H1 (cell line): ENCODE measurements around the gene RB1. TPM values are rescaled to one million over a fixed set of nuclear protein-coding genes. Genes with fewer than 3 reads are reported as not detected.

Experiments used
- CTCF ChIA-PET: fragments of 300-600 bp; sonication (Branson Sonifier 250); formaldehyde crosslinking; loops from one replicate; lab custom pipeline; 2021; ENCODE audit not compliant: partially characterized antibody; lab: Charles Lee
- POLR2A ChIA-PET: fragments of 300-600 bp; sonication (Branson Sonifier 250); formaldehyde crosslinking; loops from one replicate; lab custom pipeline; 2021; ENCODE audit warnings: inconsistent platforms; ENCODE audit not compliant: partially characterized antibody; lab: Charles Lee
- DNase-seq, 2 experiments: peaks; one replicate each; pipeline versions ENCODE4 v3.0.0 to v3.0.0-alpha.2; 2010 to 2022; ENCODE audit warnings: low spot score in 2 of 2, low read depth in 1 of 2, mixed read lengths in 1 of 2
- FAIRE-seq: peaks from 2 replicates; lab custom pipeline; 2011; peaks lifted over from hg19 to GRCh38; lab: Jason Lieb, UNC
- H2AFZ ChIP-seq: 2 replicates; pipeline ENCODE4 v1.8.1; 2012; ENCODE audit warnings: low read length, inconsistent platforms
- H2AK5ac ChIP-seq: 2 replicates; pipeline ENCODE4 v1.6.1; 2013; ENCODE audit warnings: low read depth, low read length
- H2BK120ac ChIP-seq: replicated peaks from 2 replicates; pipeline ENCODE3; 2013; ENCODE audit warnings: low read depth, low read length, inconsistent platforms
- H2BK12ac ChIP-seq: 2 replicates; pipeline ENCODE4 v1.6.1; 2013; ENCODE audit warnings: low read depth, low read length
- H2BK15ac ChIP-seq: 2 replicates; pipeline ENCODE4 v1.6.1; 2013; ENCODE audit warnings: low read length
- H2BK20ac ChIP-seq: 2 replicates; pipeline ENCODE4 v1.6.1; 2013; ENCODE audit warnings: low read length
- H2BK5ac ChIP-seq: 2 replicates; pipeline ENCODE4 v1.6.1; 2013; ENCODE audit warnings: low read depth, low read length
- H3K14ac ChIP-seq: 2 replicates; pipeline ENCODE4 v1.6.1; 2013; ENCODE audit warnings: inconsistent platforms; ENCODE audit not compliant: insufficient read length
- H3K18ac ChIP-seq: 2 replicates; pipeline ENCODE4 v1.6.1; 2013; ENCODE audit warnings: low read length; ENCODE audit errors: extremely low read depth
- H3K23ac ChIP-seq: 2 replicates; pipeline ENCODE4 v1.6.1; 2013; ENCODE audit warnings: inconsistent platforms; ENCODE audit not compliant: insufficient read length
- H3K23me2 ChIP-seq: 2 replicates; pipeline ENCODE4 v1.6.1; 2013; ENCODE audit warnings: low read depth, low read length
- H3K27ac ChIP-seq: 2 replicates; pipeline ENCODE4 v1.6.1; 2011; ENCODE audit warnings: low read depth, low read length, inconsistent platforms
- H3K27me3 ChIP-seq, 4 experiments: replicated peaks in 1 of 4; 1 replicate in 1 of 4; 2 replicates in 3 of 4; pipeline versions ENCODE4 v1.6.1 to v1.8.1; 2011 to 2013; ENCODE audit warnings: low read length in 3 of 4, mild to moderate bottlenecking in 3 of 4, inconsistent platforms in 2 of 4, mixed read lengths in 2 of 4, moderate library complexity in 1 of 4; ENCODE audit not compliant: control insufficient read depth in 3 of 4, insufficient read depth in 3 of 4; ENCODE audit errors: extremely low read depth in 1 of 4
- H3K36me3 ChIP-seq, 4 experiments: 2 replicates each; pipeline versions ENCODE4 v1.6.1 to v1.8.1; 2011 to 2013; ENCODE audit warnings: mild to moderate bottlenecking in 4 of 4, low read length in 3 of 4, moderate library complexity in 2 of 4, control low read depth in 1 of 4, inconsistent platforms in 1 of 4; ENCODE audit not compliant: insufficient read depth in 4 of 4, control insufficient read depth in 2 of 4
- H3K4ac ChIP-seq: replicated peaks from 2 replicates; pipeline ENCODE3; 2013; ENCODE audit warnings: low read length, low read depth, mixed read lengths, inconsistent platforms; ENCODE audit not compliant: insufficient read length
- H3K4me1 ChIP-seq, 4 experiments: replicated peaks in 1 of 4; 1 replicate in 1 of 4; 2 replicates in 3 of 4; pipeline versions ENCODE4 v1.6.1 to v1.8.1; 2011 to 2013; ENCODE audit warnings: low read length in 3 of 4, inconsistent platforms in 2 of 4, mixed read lengths in 1 of 4; ENCODE audit not compliant: insufficient read depth in 4 of 4, control insufficient read depth in 3 of 4
- H3K4me2 ChIP-seq, 2 experiments: 2 replicates each; pipeline versions ENCODE4 v1.6.1 to v1.8.1; 2011 to 2013; ENCODE audit warnings: low read depth in 2 of 2, low read length in 2 of 2, control low read depth in 1 of 2, inconsistent platforms in 1 of 2, mild to moderate bottlenecking in 1 of 2; ENCODE audit not compliant: insufficient read depth in 1 of 2
- H3K4me3 ChIP-seq, 4 experiments: fragments of 200-600, 300-600 bp in 1 of 4; sonication (generic), shearing (Covaris generic), sonication (Bioruptor Twin) in 1 of 4; 2 replicates each; pipeline versions ENCODE4 v1.5.1 to v1.8.1; 2011 to 2016; ENCODE audit warnings: low read length in 4 of 4, low read depth in 3 of 4, control low read depth in 2 of 4, inconsistent platforms in 2 of 4, mild to moderate bottlenecking in 2 of 4, mixed read lengths in 1 of 4, moderate library complexity in 1 of 4; ENCODE audit not compliant: insufficient read depth in 2 of 4; ENCODE audit errors: extremely low read depth in 1 of 4
- H3K56ac ChIP-seq: replicated peaks from 2 replicates; pipeline ENCODE3; 2013; ENCODE audit warnings: low read depth, mild to moderate bottlenecking, mixed read lengths, low read length, inconsistent platforms; ENCODE audit not compliant: insufficient read length
- H3K79me1 ChIP-seq: 2 replicates; pipeline ENCODE4 v1.6.1; 2013; ENCODE audit warnings: low read depth, low read length, control low read depth
- H3K79me2 ChIP-seq, 2 experiments: 2 replicates each; pipeline versions ENCODE4 v1.6.1 to v1.8.1; 2012 to 2013; ENCODE audit warnings: low read length in 2 of 2, mild to moderate bottlenecking in 2 of 2, inconsistent platforms in 1 of 2; ENCODE audit not compliant: insufficient read depth in 2 of 2, control insufficient read depth in 1 of 2
- H3K9ac ChIP-seq, 4 experiments: replicated peaks in 1 of 4; 1 replicate in 1 of 4; 2 replicates in 3 of 4; pipeline versions ENCODE4 v1.6.1 to v1.8.1; 2011 to 2013; ENCODE audit warnings: low read depth in 3 of 4, low read length in 3 of 4, control low read depth in 2 of 4, mild to moderate bottlenecking in 2 of 4, moderate library complexity in 2 of 4, inconsistent platforms in 1 of 4; ENCODE audit errors: extremely low read depth in 1 of 4
- H3K9me3 ChIP-seq, 2 experiments: 2 replicates each; pipeline versions ENCODE4 v1.6.1 to v1.8.1; 2012 to 2013; ENCODE audit warnings: mild to moderate bottlenecking in 2 of 2, moderate library complexity in 2 of 2, control low read depth in 1 of 2, inconsistent platforms in 1 of 2, low read depth in 1 of 2, low read length in 1 of 2, mixed read lengths in 1 of 2; ENCODE audit not compliant: insufficient read depth in 2 of 2
- H4K20me1 ChIP-seq, 2 experiments: replicated peaks in 1 of 2; 2 replicates each; pipeline versions ENCODE3 to v1.8.1; 2011 to 2013; ENCODE audit warnings: inconsistent platforms in 2 of 2, low read length in 2 of 2, mild to moderate bottlenecking in 1 of 2; ENCODE audit not compliant: insufficient read depth in 2 of 2, control insufficient read depth in 1 of 2
- H4K5ac ChIP-seq: 2 replicates; pipeline ENCODE4 v1.6.1; 2013; ENCODE audit warnings: low read length, low read depth, mixed read lengths, inconsistent platforms; ENCODE audit not compliant: insufficient read length
- H4K8ac ChIP-seq: 2 replicates; pipeline ENCODE4 v1.8.0; 2013; ENCODE audit warnings: mild to moderate bottlenecking, moderate library complexity, low read length, inconsistent platforms; ENCODE audit not compliant: insufficient read depth; ENCODE audit errors: extremely low read depth
- H4K91ac ChIP-seq: replicated peaks from 2 replicates; pipeline ENCODE3; 2013; ENCODE audit warnings: low read length, mixed read lengths, inconsistent platforms; ENCODE audit not compliant: insufficient read length
- BCL11A ChIP-seq, 2 experiments: IDR thresholded peaks; one replicate each; pipeline ENCODE4 v1.6.1; 2011; ENCODE audit warnings: low read depth in 2 of 2, low read length in 2 of 2, mild to moderate bottlenecking in 2 of 2
- KDM5A ChIP-seq: fragments of 200-600 bp; IDR thresholded peaks from 2 replicates; pipeline ENCODE4 v1.7.1; 2012; ENCODE audit warnings: mild to moderate bottlenecking, low read length, inconsistent platforms, mixed read lengths
- PHF8 ChIP-seq: fragments of 200-600 bp; sonication (generic); conservative IDR thresholded peaks from 2 replicates; pipeline ENCODE4 v1.7.1; 2012; ENCODE audit warnings: low read depth, mild to moderate bottlenecking, inconsistent platforms, low read length, moderate library complexity
- POLR2AphosphoS5 ChIP-seq: IDR thresholded peaks from 2 replicates; pipeline ENCODE4 v1.6.1; 2011; ENCODE audit warnings: low read depth, low read length
- WGBS, 2 experiments: shearing (Covaris generic) in 1 of 2; methylation state at CpG; one replicate each; pipeline versions ENCODE4 v1.1.6 to v1.1.7; 2013 to 2015; ENCODE audit warnings: low lambda C conversion rate in 2 of 2, mixed read lengths in 2 of 2, inconsistent platforms in 1 of 2, low coverage in 1 of 2, missing lambda C conversion rate in 1 of 2; ENCODE audit not compliant: insufficient replicate concordance in 2 of 2, insufficient coverage in 1 of 2, insufficient read length in 1 of 2; ENCODE audit errors: extremely low coverage in 1 of 2, missing lambda C conversion rate in 1 of 2; 5-methylcytosine and 5-hydroxymethylcytosine counted together
- polyA plus RNA-seq, 7 experiments: library from polyadenylated mRNA; depleted of rRNA in 3 of 7; stranded (reverse) in 5 of 7; unstranded in 2 of 7; fragments of >200 nt in 5 of 7; fragments of 200-250 nt in 2 of 7; gene quantifications; 1 replicate in 5 of 7; 2 replicates in 1 of 7; 4 replicates in 1 of 7; pipeline versions ENCODE4 v1.2.1 to v1.2.3, GENCODE V29; 2011 to 2013; ENCODE audit warnings: missing spikeins in 2 of 7, mixed read lengths in 2 of 7
- total RNA-seq: library from RNA; stranded (reverse); fragmentation: NEBNext Ultra II Directional; extraction: Animal tissue kit (Norgen Biotek cat#: 25700); gene quantifications from 2 replicates; pipeline ENCODE4 v1.2.1, GENCODE V29; 2021

RB1 gene
- total and polyA plus RNA-seq, 2 of the 8 experiments (the other 6 are each of a cell fraction or from before 2014, with no cell fraction given), result 4.1 to 17.5 TPM

GRCh38 chr13:48255954-48256353, 47.6 kb upstream of the RB1 start:
- no peak overlapping the region for H4K5ac ChIP-seq
- no peaks in the 10 kb centered on the region for H3K23me2 ChIP-seq
- no peak overlapping the region for H3K4me2 ChIP-seq
- no peak overlapping the region for H2BK12ac ChIP-seq
- H3K23ac ChIP-seq, result no peak overlapping the region
- H3K14ac ChIP-seq, result no peak overlapping the region
- FAIRE-seq, result no peak
- H4K20me1 ChIP-seq, result peaks cover under 1 to 3% of the 10 kb centered on the region in 2 experiments
- H4K91ac ChIP-seq, result no peak overlapping the region
- H2AK5ac ChIP-seq, result no peak overlapping the region
- no peak for DNase-seq
- H3K9me3 ChIP-seq, result no peaks in the 10 kb centered on the region
- H3K4me1 ChIP-seq, result no peaks in the 10 kb centered on the region
- no peak overlapping the region for H2BK5ac ChIP-seq
- no peak overlapping the region for H4K8ac ChIP-seq
- H3K18ac ChIP-seq, result no peak overlapping the region
- 86% methylated on average over 1 of the region's 1 CpG; no CpG with 5 or more reads in 1 of the 2 experiments for WGBS, 2 experiments
- H2BK15ac ChIP-seq, result no peak overlapping the region
- no peak overlapping the region for H3K4ac ChIP-seq
- H3K36me3 ChIP-seq, result peaks cover 0 to 58% (median 25%) of the 10 kb centered on the region in 4 experiments; a peak in 6 of 8 replicates
- H3K4me3 ChIP-seq, result no peak overlapping the region
- ChIA-PET CTCF (no interaction called here), POLR2A (interaction anchor here (1.3 kb wide), 1 partner anchor 11 kb away, joined by 3 read pairs; no protein-coding TSS in a partner anchor)
- peaks cover 0 to 18% of the 10 kb centered on the region in 2 experiments; a peak in 2 of 4 replicates for H3K79me2 ChIP-seq
- no peak overlapping the region for H3K9ac ChIP-seq
- H2BK120ac ChIP-seq, result no peak overlapping the region
- H3K79me1 ChIP-seq, result no peaks in the 10 kb centered on the region; the same call in 1 of the 2 replicates
- H3K27ac ChIP-seq, result no peak overlapping the region
- no peak overlapping the region for H2BK20ac ChIP-seq
- TF ChIP-seq KDM5A, result no peak
- TF ChIP-seq PHF8, result no peak
- TF ChIP-seq BCL11A (IDR thresholded peaks at IDR 0.05; ENCODE audit: low read depth in 2 of 2, low read length in 2 of 2), result no peak
- no peak for TF ChIP-seq POLR2AphosphoS5
- TF ChIP-seq, all 59 proteins: peak for 0
- Histone ChIP-seq H2AFZ (no peak overlapping the region), H3K56ac (no peak overlapping the region), H3K27me3 (no peaks in the 10 kb centered on the region)
